GM18907 (cell line): ENCODE measurements around the gene TRIM71.
"Not testable (repeated sequence)": the region's sequence is repeated elsewhere in the genome, so short reads cannot be mapped to it uniquely, and the experiment has no call there.

Source experiments
- ATAC-seq: cut with Tn5 transposase; IDR thresholded peaks from one replicate; pipeline ENCODE4 v1.9.1; 2021; ENCODE audit warnings: mild to moderate bottlenecking, moderate library complexity; ENCODE audit not compliant: unreplicated experiment

The TRIM71 gene

DNA sequence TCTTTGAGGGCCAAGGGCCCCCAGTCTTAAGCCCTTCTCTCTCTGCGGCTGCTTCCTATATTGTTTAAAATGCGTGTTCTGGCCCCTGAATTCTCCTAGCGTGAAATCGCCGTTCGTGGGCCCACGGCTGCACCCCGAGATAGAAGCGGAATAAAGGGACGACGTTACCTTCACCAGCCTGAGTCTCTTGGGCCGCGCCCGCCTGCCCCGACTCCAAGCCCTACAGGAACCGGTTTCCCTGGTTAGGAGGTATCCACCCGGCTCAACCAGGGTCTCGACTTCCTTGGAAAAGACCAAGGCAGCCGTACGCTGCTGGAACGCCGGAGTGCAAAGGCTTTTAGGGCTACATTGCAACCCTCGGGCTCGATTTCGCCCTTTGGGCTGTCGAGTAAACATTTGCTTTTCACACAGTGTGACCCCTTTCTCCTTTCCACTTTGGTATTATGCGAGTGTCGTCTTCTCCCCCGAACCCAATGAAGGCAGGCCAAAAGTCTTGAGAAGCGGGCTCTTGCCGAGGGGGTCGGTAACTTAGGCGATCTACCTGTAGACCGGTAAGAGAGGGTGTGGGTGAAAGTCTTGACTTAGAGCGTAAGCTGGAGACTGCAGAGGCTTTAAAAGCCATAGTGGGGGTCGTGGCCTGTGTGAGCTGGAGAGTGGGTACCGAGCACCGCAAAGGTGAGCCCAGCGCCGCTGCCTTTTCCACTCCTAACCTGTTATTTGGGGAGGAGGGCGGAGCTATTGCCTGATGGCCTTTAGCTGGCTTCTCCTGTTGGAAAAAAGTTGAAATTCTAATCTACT is 2.0 kb downstream of the TRIM71 start:
- ATAC-seq = no peak

DNA sequence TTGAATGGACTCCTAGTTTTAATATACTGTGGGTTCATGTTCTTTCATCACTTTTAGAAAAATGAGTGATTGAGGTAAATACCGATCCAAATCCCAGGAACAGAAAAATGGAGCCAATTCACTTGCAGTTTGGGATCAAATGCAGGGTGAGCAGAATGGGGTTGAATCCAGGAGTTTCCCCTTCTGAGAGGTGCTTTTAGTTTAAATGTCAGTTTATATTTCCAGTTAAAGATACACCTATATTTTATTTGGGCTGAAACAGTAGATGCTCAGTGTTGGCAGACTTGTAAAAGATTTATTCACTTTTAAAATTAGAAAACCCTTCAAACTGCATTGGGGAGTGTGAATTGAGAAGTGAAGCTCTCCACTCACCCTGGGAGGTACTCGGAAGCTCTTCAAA is 2.6 kb downstream of the TRIM71 start:
- no peak for ATAC-seq

DNA sequence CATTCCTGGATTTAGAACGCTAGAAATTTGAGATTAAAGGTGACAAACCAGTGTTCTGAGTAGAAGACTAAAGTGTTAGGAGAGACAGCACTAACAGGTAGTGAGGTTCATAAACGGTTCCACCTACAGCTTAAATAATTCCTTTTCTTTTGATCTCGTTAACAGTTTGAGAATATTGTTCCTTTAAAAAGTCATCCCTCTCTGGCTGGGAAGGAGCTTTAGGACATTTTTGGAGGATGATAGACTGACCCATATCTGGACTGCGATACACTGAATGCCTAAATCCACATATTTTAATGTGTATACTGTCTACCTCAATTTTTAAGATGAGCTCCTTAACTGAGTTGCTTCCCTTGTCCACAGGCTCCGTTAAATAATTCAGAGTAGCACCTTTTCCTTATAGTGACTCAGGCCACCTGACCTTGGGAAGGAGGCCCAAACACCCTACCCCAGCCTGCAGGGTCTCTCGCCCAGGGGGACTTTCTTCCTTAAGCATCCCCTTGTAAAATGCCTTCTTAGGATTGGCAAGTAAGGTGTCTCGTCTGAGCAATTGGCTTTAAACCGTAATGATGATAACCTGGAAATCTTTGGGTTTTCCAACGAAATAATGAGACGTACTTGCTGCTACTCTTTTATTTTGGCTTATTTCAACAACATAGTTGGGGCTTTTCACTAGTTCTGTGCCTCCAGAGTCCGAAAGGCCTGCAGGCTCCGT is 3.3 kb downstream of the TRIM71 start:
- no peak for ATAC-seq

DNA sequence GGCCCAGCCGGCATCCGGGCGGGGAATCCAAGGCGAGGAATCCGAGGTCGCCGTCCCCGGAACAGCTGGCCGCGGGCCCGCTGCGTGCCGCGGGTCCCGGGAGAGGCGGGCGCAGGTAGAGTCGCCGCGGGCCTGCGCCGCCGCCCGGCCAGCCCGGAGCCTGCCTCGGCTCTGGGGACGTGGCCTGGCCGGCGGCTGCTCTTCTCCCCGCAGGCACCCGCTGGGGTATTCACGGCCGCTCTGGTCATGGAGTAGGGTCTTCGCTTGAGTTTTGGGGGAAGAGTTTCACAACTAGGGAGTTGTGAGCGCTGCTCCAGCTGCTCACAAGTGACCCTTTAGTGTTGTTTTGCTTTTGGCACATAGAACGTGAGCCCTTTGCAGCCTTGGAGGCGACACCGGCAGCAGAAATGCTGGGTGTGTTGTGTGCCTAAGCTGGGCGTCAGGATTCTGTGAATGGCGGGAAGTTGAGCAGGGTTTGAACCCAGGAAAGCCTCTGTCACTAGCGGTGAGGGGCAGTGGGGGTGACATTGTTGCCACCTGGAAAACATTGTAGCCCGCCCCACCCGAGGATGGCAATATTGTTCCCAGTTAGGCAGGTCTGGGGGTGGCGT is 4.0 kb downstream of the TRIM71 start:
- ATAC-seq = no peak

DNA sequence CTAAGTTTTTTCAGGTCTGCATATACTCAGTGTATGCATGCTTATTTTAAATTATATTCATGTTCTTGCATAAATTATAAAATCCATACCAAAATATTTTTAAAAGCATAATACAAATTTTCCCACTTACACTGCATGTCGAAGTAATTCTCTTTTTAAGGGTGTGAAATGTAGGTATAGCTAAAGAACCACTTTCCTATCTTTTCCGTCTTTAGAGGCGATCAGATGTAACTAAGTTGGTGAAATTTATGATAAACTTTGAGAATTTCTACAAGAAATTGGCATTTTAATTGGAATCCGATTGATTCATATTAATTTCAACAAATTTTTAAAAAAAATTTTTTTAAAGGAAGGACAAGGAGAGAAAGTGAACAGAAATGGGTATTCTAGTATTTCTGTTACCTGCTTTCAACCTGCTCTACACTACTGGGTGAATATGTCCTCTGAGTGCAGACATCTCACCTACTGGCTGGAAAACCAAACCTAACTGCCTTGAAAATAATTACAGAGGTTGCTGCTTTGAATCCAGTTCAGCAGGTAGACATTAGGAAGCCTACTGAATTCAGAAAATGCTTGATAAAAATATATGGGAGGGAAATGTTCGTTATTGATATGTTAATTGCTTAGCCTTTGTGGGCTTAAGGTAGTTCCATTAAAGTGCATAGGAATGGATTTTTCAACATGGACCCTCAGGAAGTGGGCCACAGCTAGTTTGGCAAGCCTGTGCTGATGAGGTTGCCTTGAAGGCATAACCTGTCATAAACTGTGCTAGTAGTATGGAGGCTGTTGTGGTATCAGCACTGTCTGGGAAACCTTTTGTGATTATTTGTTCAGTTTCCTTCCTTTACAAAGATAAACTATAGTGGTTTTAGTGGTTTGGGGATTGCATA is 5.1 kb downstream of the TRIM71 start:
- no peak for ATAC-seq

DNA sequence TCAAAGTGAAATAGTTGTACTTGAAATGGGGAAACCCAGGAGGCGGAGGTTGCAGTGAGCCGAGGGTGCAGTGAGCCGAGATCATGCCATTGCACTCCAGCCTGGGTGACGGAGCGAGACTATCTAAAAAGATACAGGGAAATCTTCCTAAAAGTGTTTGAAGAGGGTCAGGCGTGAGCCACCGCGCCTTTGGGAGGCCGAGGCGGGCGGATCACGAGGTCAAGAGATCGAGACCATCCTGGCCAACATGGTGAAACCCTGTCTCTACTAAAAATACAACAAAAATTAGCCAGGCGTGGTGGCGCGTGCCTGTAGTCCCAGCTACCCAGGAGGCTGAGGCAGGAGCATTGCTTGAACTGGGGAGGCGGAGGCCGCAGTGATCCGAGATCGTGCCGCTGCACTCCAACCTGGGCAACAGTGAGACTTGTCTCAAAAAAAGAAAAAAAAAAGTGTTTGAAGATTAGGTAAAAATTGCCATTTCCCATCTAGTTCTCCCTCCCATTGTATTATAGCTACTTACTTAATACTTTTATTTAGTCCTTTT is 5.9 kb downstream of the TRIM71 start:
- ATAC-seq = not testable (repeated sequence)

DNA sequence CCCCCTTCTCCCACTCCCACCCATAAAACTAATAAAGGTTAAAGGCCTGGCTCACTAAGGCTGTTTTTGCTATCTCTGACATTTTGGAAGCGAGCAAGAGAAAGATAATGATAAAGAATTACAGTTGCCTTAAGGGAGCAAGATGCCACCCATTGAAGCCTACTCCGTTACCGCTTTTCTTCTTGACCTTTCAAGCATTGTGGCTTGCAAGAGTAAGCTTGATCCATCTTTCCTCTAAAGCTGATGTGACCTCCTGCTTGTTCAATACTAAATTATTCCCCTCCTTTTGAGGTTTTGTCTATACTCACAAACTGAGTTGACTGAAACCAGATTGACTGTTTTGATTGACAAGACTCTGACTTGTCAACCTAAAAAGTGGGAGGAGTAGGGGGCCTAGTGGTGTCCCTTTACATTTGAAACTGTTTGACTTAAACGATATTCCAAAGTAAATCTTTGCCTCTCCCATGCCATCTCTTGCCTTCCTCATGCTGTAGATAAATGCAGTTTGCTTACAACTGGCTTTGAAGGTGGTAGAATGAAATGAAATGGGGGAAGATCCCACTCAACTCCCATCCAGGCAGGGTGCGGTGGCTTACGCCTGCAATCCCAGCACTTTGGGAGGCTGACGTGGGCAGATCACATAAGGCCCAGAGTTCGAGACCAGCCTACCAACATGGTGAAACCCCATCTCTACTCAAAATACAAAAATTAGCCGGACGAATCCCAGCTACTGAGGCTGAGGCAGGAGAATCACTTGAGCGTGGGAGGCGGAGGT is 8.0 kb downstream of the TRIM71 start:
- no peak for ATAC-seq

DNA sequence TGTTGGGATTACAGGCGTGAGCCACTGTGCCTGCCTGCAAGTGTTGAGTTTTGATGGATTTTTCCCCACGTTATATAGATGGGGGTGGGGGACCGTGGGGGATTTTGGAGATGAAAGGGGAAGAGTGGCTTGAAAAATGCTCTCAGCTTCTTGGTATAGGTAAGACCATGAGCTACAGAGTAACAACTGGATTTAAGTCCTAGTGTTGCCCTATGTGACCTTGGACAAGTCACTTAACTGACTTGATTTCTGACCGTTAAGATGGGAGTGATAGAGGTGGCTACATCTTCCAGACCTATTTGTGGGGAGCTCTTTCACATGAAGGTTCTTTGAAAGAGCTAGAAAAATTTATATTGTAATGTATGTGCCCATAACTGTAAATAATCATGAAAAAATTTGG is 13.3 kb downstream of the TRIM71 start:
- no peak for ATAC-seq

DNA sequence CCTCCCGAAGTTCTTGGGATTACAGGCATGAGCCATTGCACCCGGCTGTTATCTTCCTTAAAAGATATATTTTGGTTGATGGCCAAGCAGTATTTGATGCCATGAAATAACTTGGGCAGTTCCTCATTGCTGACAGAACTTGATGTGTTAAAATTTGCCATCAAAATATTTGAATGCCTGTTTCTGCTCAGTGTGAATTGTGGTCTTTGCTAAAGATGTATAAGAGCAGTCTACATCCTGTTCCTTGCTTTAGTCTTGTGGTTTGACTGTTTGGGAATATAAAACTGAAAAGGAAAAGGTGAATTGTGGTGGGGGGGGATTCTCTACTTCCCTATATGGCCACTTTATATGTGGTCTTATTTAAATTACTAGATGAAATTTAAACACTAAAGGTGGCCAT is 14.0 kb downstream of the TRIM71 start:
- no peak for ATAC-seq

DNA sequence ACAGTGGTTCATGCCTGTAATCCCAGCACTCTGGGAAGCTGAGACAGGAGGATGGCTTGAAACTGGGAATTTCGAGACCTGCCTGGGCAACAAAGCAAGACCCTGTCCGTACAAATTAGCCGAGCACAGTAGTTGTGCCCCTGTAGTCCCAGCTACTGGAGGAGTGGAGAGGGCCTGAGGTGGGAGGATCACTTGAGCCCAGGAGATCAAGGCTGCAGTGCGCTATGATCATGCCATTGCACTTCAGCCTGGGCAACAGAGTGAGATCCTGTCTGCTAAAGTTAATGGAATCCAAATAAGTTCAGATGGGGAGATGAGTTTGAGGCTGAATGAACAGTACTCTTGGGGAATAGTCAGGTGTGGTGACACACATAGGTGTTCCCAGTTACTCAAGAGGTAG is 14.4 kb downstream of the TRIM71 start:
- no peak for ATAC-seq

DNA sequence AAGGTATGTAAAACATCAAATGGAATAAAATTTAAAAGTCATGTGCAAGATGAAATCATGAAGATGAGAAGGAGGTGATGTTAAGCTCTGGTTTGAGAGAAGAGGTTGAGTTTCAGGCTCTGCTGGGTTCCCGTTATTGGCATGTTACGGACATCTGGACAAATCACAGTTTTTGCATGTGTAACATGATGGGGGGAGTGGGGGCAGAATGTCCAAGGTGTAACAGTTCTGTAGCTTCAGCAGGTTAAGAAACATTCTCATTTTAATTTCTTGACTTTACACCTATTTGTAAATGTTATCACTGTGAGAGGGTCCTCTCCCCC is 17.2 kb downstream of the TRIM71 start:
- ATAC-seq = no peak

DNA sequence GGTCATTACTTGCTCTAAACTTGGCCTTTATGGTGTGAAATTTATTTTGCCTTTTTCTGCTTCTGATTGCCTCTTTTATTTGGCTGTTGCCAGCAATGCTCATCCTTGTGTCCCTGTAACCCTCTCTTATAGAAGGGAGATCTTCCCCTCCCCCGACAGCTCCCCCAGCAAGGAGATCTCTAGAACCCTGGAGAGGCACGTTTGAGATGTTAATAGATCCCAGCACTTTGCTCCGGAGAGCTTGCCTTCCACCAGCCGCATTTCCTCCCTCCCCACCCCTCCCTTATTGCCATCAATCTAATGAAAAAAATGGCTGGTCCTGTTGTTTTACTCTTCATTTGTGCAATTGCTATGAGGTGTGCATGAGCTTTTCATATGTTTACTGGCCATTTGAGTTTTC is 18.2 kb downstream of the TRIM71 start:
- no peak for ATAC-seq

DNA sequence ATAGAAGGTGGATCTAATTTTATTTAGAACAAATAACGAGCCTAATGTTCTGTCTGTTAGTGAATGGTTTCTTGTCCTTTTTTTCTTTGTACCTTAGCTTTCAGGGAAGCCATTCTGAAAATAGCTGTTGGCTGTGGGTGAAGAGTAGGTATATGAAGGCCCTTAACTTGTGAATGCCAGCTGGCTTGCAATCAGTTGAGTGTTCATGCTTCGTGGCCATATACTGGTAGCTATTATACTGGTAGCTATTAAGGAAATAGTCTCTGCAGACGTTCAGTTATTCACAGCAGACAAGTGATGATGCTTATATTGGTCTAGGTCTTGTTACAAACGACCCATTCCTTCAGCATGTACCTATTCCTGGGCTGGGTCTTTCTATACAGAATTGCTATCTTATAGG is 18.8 kb downstream of the TRIM71 start:
- no peak for ATAC-seq

DNA sequence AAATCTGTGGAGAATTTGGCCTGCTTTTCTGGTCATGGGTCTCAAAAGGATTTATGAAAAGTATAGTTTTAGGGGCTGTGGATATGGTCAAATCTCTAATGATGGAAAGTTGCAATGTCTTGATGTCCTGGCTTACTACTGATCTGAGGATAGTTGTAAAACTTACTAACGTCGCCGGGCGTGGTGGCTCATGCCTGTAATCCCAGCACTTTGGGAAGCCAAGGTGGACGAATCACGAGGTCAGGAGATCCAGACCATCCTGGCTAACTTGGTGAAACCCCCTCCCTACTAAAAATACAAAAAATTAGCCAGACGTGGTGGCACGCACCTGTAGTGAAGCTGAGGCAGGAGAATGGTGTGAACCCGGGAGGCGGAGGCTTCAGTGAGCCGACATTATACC is 19.6 kb downstream of the TRIM71 start:
- ATAC-seq = no peak

DNA sequence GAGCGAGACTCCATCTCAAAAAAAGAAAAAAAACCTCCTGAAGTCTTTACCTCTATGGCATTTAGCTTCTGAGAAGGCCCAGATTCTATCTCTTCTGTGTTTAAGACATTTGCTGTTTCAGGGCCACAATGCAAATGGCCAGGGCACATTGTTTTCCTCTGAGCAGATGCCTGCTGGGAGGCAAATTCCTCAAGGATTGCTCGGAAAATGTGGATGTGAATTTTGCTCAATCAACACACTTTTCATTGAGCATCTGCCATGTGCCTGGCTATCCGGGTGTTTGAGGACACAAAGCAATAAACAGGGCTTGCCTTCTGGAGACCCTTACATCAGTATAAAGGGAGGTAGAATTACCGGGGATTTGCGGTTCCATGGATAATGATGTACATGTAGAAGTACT is 20.0 kb downstream of the TRIM71 start:
- ATAC-seq = no peak

DNA sequence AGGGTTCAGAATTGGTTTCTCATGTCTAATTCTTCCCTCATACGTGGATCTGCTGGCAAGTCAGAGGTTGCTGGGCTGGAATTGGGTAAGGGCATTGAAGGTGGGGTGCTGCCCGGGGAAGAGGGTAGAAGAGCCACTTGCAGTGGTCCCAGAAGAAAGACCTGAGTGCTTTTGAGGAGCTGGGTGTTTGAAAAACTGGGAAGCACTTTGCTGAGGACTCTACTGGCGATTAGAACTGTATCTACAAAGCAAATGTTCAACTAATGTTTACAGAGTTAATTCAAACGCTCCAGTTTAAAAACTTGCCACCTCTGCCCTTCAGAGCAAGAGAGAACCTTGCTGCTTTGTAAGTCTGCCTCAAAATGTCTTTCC is 21.9 kb downstream of the TRIM71 start:
- ATAC-seq = no peak

DNA sequence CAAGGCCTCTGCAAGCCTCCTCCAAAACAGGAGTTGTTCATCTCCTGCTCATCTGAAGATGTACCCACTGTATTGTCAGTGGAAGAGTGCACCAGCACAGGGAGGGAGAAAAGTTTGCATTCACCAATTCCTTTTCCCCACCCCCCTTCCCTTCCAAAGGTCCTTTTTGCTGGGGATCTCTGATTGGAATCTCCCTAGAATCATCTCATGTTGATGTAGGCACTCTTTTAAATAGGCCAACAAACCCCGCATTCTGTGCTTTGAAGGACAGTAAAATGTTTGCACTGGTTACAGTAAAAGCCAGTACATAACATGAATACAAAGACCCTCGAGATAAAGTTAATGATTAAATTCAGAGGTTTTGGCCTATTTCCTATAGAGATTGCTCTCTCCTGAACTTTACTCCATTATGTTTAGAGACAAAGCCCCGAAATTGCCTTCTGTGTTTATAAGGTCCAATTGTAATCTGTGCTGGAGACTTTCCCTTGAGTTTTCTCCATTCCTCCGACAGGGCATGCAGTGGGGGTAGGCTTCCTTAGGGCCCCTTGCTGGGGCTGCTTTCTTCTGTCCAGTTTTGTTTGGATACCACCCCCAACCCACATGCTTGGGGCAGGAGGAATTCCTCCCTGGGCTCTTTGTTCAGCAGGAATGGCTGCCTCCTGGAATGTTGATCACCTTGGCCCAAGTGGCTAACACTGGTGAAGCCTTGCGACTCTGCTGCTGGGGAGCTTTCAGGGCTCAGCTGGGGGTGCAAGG is 22.5 kb downstream of the TRIM71 start:
- ATAC-seq = no peak

DNA sequence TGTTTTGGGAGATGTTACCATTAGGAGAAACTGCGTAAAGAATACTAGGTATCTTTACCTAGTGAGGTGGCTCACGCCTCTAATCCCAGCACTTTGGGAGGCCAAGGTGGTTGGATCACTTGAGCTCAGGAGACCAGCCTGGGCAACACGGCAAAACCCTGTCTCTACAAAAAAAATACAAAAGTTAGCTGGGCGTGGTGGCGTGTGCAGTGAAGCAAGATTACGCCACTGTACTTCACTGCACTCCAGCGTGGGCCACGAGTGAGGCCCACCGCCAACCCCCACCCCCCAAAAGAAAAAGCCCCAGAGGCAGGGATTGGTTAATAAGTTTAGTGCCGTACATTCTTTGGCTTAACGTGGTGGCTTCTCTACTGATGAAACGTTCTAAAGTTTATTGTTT is 23.5 kb downstream of the TRIM71 start:
- no peak for ATAC-seq

DNA sequence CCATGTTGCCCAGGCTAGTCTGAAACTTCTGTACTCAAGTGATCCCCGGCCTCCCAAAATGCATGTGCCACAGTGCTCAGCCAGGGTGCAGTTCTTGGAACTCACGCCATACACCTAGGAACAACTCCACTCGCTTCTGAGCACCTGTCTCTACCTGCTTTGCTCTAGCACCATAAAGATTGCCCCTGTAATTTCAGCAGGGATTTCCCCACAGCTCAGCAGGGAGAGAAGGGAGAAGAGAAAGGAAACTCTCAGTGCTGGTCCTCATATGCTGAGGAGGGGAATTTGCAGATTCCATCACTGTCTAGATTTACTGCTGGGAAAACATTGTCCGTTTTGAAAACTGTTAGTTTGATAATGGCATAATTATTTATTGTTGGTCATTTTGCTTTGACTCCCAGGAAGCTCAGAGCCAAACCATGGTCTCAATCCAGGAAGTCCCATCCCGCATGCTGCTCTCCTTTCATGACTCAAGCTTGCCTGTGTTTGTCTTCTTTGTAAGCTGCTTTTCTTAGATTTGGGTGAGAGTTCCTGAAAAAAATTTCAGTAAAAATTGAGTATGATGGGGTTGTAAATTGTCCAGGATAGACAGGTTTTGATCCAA is 24.2 kb downstream of the TRIM71 start:
- ATAC-seq = no peak
